ENCODE measurements around the gene BAIAP2L1.

GRCh38 chr7:98357751-98358161 lies 43.1 kb downstream of the BAIAP2L1 start:
- TF ChIP-seq POLR2AphosphoS5 (IDR thresholded peaks at IDR 0.05; ENCODE audit: low read depth) (no peak), EZH2 (IDR thresholded peaks at IDR 0.05; ENCODE audit: low read depth, unreplicated experiment) (no peak), ZNF331 (CRISPR knock-in tag; IDR thresholded peaks at IDR 0.05; ENCODE audit: low read depth) (no peak), STAT1 (IDR thresholded peaks at IDR 0.05; ENCODE audit: unreplicated experiment) (no peak), EZH2phosphoT487 (IDR thresholded peaks at IDR 0.05; ENCODE audit: unreplicated experiment) (no peak), REST (IDR thresholded peaks at IDR 0.05; ENCODE audit: unreplicated experiment) (no peak)
- TF ChIP-seq, protein P1, sequence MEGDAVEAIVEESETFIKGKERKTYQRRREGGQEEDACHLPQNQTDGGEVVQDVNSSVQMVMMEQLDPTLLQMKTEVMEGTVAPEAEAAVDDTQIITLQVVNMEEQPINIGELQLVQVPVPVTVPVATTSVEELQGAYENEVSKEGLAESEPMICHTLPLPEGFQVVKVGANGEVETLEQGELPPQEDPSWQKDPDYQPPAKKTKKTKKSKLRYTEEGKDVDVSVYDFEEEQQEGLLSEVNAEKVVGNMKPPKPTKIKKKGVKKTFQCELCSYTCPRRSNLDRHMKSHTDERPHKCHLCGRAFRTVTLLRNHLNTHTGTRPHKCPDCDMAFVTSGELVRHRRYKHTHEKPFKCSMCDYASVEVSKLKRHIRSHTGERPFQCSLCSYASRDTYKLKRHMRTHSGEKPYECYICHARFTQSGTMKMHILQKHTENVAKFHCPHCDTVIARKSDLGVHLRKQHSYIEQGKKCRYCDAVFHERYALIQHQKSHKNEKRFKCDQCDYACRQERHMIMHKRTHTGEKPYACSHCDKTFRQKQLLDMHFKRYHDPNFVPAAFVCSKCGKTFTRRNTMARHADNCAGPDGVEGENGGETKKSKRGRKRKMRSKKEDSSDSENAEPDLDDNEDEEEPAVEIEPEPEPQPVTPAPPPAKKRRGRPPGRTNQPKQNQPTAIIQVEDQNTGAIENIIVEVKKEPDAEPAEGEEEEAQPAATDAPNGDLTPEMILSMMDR (conservative IDR thresholded peaks at IDR 0.05; ENCODE audit: low read depth in 2 of 2) = no peak

Data from GM23338 (cell line).